DOHH2 (cell line): ENCODE measurements around the gene SLCO3A1.

Experiments
- H3F3A ChIP-seq: fragments of 200-600 bp; sonication (generic), shearing (Covaris generic); 2 replicates; pipeline ENCODE4 v1.6.0; 2016; ENCODE audit warnings: antibody characterized with exemption, mild to moderate bottlenecking; ENCODE audit not compliant: control insufficient read depth, insufficient read depth
- H3K27ac ChIP-seq: fragments of 200-600 bp; sonication (generic); 2 replicates; pipeline ENCODE4 v1.5.1; 2014; ENCODE audit warnings: low read depth, mild to moderate bottlenecking, low read length, moderate library complexity
- H3K27me3 ChIP-seq: fragments of 200-600 bp; sonication (generic); 2 replicates; pipeline ENCODE4 v1.6.1; 2014; ENCODE audit warnings: mild to moderate bottlenecking, low read length, mixed read lengths; ENCODE audit not compliant: control insufficient read depth
- H3K36me3 ChIP-seq: fragments of 200-600 bp; sonication (generic); 2 replicates; pipeline ENCODE4 v1.6.1; 2014; ENCODE audit warnings: mild to moderate bottlenecking, low read length, moderate library complexity, mixed read lengths; ENCODE audit not compliant: control insufficient read depth
- H3K4me1 ChIP-seq: fragments of 200-600 bp; sonication (generic); 2 replicates; pipeline ENCODE4 v1.6.1; 2014; ENCODE audit warnings: mild to moderate bottlenecking, low read length, mixed read lengths; ENCODE audit not compliant: control insufficient read depth
- H3K4me2 ChIP-seq: fragments of 200-600 bp; sonication (generic); 2 replicates; pipeline ENCODE4 v1.6.0; 2014; ENCODE audit warnings: mild to moderate bottlenecking, low read length, moderate library complexity
- H3K4me3 ChIP-seq: fragments of 200-600 bp; sonication (generic); 2 replicates; pipeline ENCODE4 v1.5.1; 2014; ENCODE audit warnings: mild to moderate bottlenecking, low read length, mixed read lengths
- H3K79me2 ChIP-seq: fragments of 200-600 bp; sonication (generic); 2 replicates; pipeline ENCODE4 v1.6.1; 2014; ENCODE audit warnings: mild to moderate bottlenecking, low read length, mixed read lengths; ENCODE audit not compliant: control insufficient read depth
- H3K9me2 ChIP-seq: fragments of 200-600 bp; sonication (generic); replicated peaks from 2 replicates; pipeline ENCODE4 v1.6.1; 2014; ENCODE audit warnings: mild to moderate bottlenecking, low read length, mixed read lengths; ENCODE audit not compliant: control insufficient read depth
- H3K9me3 ChIP-seq: fragments of 200-600 bp; sonication (generic); 2 replicates; pipeline ENCODE4 v1.6.1; 2014; ENCODE audit warnings: antibody characterized with exemption, low read length, mixed read lengths; ENCODE audit not compliant: control insufficient read depth, insufficient read depth
- H4K20me1 ChIP-seq: fragments of 200-600 bp; sonication (generic); 2 replicates; pipeline ENCODE4 v1.6.0; 2014; ENCODE audit warnings: low read depth, mild to moderate bottlenecking, antibody characterized with exemption, low read length, moderate library complexity; ENCODE audit not compliant: control insufficient read depth, insufficient read depth
- CTCF ChIP-seq: fragments of 200-600 bp; sonication (generic); IDR thresholded peaks from one replicate; pipeline ENCODE4 v1.5.1; 2014; ENCODE audit warnings: antibody characterized with exemption, mild to moderate bottlenecking, low read depth, low read length; ENCODE audit not compliant: poor library complexity, severe bottlenecking
- EZH2phosphoT487 ChIP-seq: fragments of 200-600 bp; sonication (generic); IDR thresholded peaks from 2 replicates; pipeline ENCODE4 v1.6.1; 2017; ENCODE audit warnings: borderline replicate concordance, mild to moderate bottlenecking, antibody characterized with exemption, low read length, moderate library complexity, mixed read lengths

SLCO3A1 gene

GRCh38 chr15:92073044-92073785 is 219.7 kb downstream of the SLCO3A1 start:
- H3K4me1 ChIP-seq, result peaks cover 38% of the 10 kb centered on the region
- no peaks in the 10 kb centered on the region for H3K9me2 ChIP-seq
- no peaks in the 10 kb centered on the region for H3K27me3 ChIP-seq
- H3K4me2 ChIP-seq, result no peak overlapping the region
- H3K9me3 ChIP-seq, result no peaks in the 10 kb centered on the region
- H3K79me2 ChIP-seq, result no peaks in the 10 kb centered on the region
- H3K27ac ChIP-seq, result no peak overlapping the region
- H3K36me3 ChIP-seq, result no peaks in the 10 kb centered on the region
- no peak overlapping the region for H3K4me3 ChIP-seq
- no peak for TF ChIP-seq CTCF
- no peak for TF ChIP-seq EZH2phosphoT487
- H4K20me1 ChIP-seq, result peaks cover 15% of the 10 kb centered on the region
- no peaks in the 10 kb centered on the region for H3F3A ChIP-seq

GRCh38 chr15:92074101-92074500 is 220.6 kb downstream of the SLCO3A1 start:
- Histone ChIP-seq H3K4me1 (peaks cover 32% of the 10 kb centered on the region), H3K36me3 (no peaks in the 10 kb centered on the region), H3K27me3 (no peaks in the 10 kb centered on the region), H4K20me1 (peaks cover 15% of the 10 kb centered on the region), H3F3A (no peaks in the 10 kb centered on the region), H3K9me2 (no peaks in the 10 kb centered on the region), H3K27ac (no peak overlapping the region), H3K4me2 (no peak overlapping the region), H3K79me2 (no peaks in the 10 kb centered on the region), H3K9me3 (no peaks in the 10 kb centered on the region), H3K4me3 (no peak overlapping the region)
- TF ChIP-seq CTCF, result no peak
- TF ChIP-seq EZH2phosphoT487, result no peak

- TF ChIP-seq CTCF (no peak), EZH2phosphoT487 (no peak)
Measured at GRCh38 chr15:92074646-92075045, 221.1 kb downstream of the SLCO3A1 start.

More at GRCh38 chr15:92074646-92075045, 221.1 kb downstream of the SLCO3A1 start:
- Histone ChIP-seq H3K4me1 (peaks cover 26% of the 10 kb centered on the region), H4K20me1 (peaks cover 15% of the 10 kb centered on the region), H3K27me3 (no peaks in the 10 kb centered on the region), H3K9me2 (no peaks in the 10 kb centered on the region), H3K36me3 (no peaks in the 10 kb centered on the region), H3K27ac (no peak overlapping the region), H3K79me2 (no peaks in the 10 kb centered on the region), H3K4me3 (no peak overlapping the region), H3K4me2 (no peak overlapping the region), H3K9me3 (no peaks in the 10 kb centered on the region), H3F3A (no peaks in the 10 kb centered on the region)
